GM12878 (cell line): ENCODE results near the gene GPR4. TPM values are rescaled to one million over a fixed set of nuclear protein-coding genes. Genes with fewer than 3 reads are reported as not detected.
A peak's percentile ranks its signal among the peaks of the same experiment; 100 is the strongest.

Source experiments
- ATAC-seq: fragments of 200-7000 bp; cut with Tn5 transposase; 3 replicates; pipeline ENCODE4 v1.9.1; 2020; ENCODE audit warnings: mild to moderate bottlenecking, moderate library complexity
- BruUV-seq: library from RNA; stranded (reverse); fragments of 400-500 nt; replicated peaks from 2 replicates; lab custom pipeline; 2021; lab: Mats Ljungman, UMichigan
- CTCF ChIA-PET: fragments of 300-600 bp; sonication (Branson Sonifier 250); formaldehyde crosslinking; extraction: SDS; loops from one replicate; lab custom pipeline; 2021; ENCODE audit warnings: inconsistent platforms; lab: Yijun Ruan, JAX
- POLR2A ChIA-PET: fragments of 350-600 bp; formaldehyde crosslinking; extraction: SDS; loops from one replicate; lab custom pipeline; 2021; ENCODE audit warnings: inconsistent platforms; lab: Charles Lee
- RAD21 ChIA-PET: fragments of 300-600 bp; sonication (Branson Sonifier 250); formaldehyde crosslinking; loops from one replicate; lab custom pipeline; 2023; ENCODE audit warnings: antibody characterized with exemption; ENCODE audit not compliant: unreplicated experiment; lab: Charles Lee
- SMC1A ChIA-PET: fragments of 300-600 bp; sonication (Branson Sonifier 250); formaldehyde crosslinking; loops from one replicate; lab custom pipeline; 2023; ENCODE audit not compliant: unreplicated experiment, uncharacterized antibody; lab: Charles Lee
- DNase-seq: peaks from one replicate; pipeline ENCODE4 v3.0.0-alpha.2; 2011; ENCODE audit warnings: low read depth, low spot score
- FAIRE-seq: peaks from 3 replicates; lab custom pipeline; 2011; peaks lifted over from hg19 to GRCh38; lab: Jason Lieb, UNC
- H2AFZ ChIP-seq: 2 replicates; pipeline ENCODE4 v1.6.0; 2011; ENCODE audit warnings: low read depth, low read length, control low read depth; ENCODE audit not compliant: control insufficient read depth
- H3K27ac ChIP-seq: 2 replicates; pipeline ENCODE4 v1.5.1; 2011; ENCODE audit warnings: control low read depth; ENCODE audit not compliant: control insufficient read depth, insufficient read depth
- H3K27me3 ChIP-seq, 2 experiments: replicated peaks in 1 of 2; 2 replicates each; pipeline versions ENCODE4 v1.6.0 to v1.6.1; 2011; ENCODE audit warnings: low read length in 1 of 2; ENCODE audit not compliant: control insufficient read depth in 2 of 2, insufficient read depth in 2 of 2
- H3K36me3 ChIP-seq, 2 experiments: 2 replicates each; pipeline ENCODE4 v1.5.1; 2011; ENCODE audit warnings: low read length in 1 of 2; ENCODE audit not compliant: control insufficient read depth in 2 of 2, insufficient read depth in 2 of 2
- H3K4me1 ChIP-seq: 2 replicates; pipeline ENCODE4 v1.6.1; 2011; ENCODE audit warnings: mild to moderate bottlenecking, low read length, moderate library complexity, mixed read lengths; ENCODE audit not compliant: control insufficient read depth, insufficient read depth
- H3K4me2 ChIP-seq: 2 replicates; pipeline ENCODE4 v1.6.0; 2011; ENCODE audit warnings: control low read depth; ENCODE audit not compliant: control insufficient read depth, insufficient read depth
- H3K4me3 ChIP-seq: fragments of 200-600 bp; sonication (generic); 2 replicates; pipeline ENCODE4 v1.5.1; 2016
- H3K79me2 ChIP-seq: 2 replicates; pipeline ENCODE4 v1.6.0; 2011; ENCODE audit warnings: low read length; ENCODE audit not compliant: control insufficient read depth, insufficient read depth
- H3K9ac ChIP-seq: 2 replicates; pipeline ENCODE4 v1.8.0; 2011; ENCODE audit warnings: low read length, control low read depth, mixed read lengths; ENCODE audit not compliant: control insufficient read depth, insufficient read depth
- H3K9me3 ChIP-seq: replicated peaks from 3 replicates; pipeline ENCODE4 v1.5.1; 2011; ENCODE audit warnings: mild to moderate bottlenecking, low read length; ENCODE audit not compliant: control insufficient read depth, insufficient read depth
- H4K20me1 ChIP-seq: 2 replicates; pipeline ENCODE4 v1.6.0; 2011; ENCODE audit not compliant: control insufficient read depth, insufficient read depth
- ASH2L ChIP-seq: fragments of 300-600, 200-600 bp; sonication (generic); IDR thresholded peaks from 2 replicates; pipeline ENCODE4 v1.6.1; 2017; ENCODE audit warnings: low read depth, mild to moderate bottlenecking, borderline replicate concordance
- CEBPB ChIP-seq, 2 experiments: fragments of 150-350 bp in 1 of 2; IDR thresholded peaks; 2 replicates each; pipeline ENCODE4 v1.6.1; 2012 to 2014; ENCODE audit warnings: low read depth in 2 of 2, low read length in 2 of 2, borderline replicate concordance in 1 of 2, inconsistent platforms in 1 of 2
- GABPA ChIP-seq: IDR thresholded peaks from 2 replicates; pipeline ENCODE4 v1.6.1; 2014; ENCODE audit warnings: antibody characterized with exemption, low read depth, mild to moderate bottlenecking, inconsistent platforms
- GATAD2B ChIP-seq: fragments of 450-650 bp; conservative IDR thresholded peaks from 2 replicates; pipeline ENCODE4 v1.6.1; 2017; ENCODE audit warnings: low read depth, mild to moderate bottlenecking, moderate library complexity
- KDM1A ChIP-seq: fragments of 200-600 bp; sonication (generic); IDR thresholded peaks from 2 replicates; pipeline ENCODE4 v1.6.1; 2016; ENCODE audit warnings: borderline replicate concordance
- RUNX3 ChIP-seq: IDR thresholded peaks from 2 replicates; pipeline ENCODE4 v1.6.1; 2012; ENCODE audit warnings: low read length, inconsistent platforms
- TARDBP ChIP-seq: IDR thresholded peaks from 2 replicates; pipeline ENCODE4 v1.6.1; 2016; ENCODE audit warnings: borderline replicate concordance
- WGBS: methylation state at CpG from one replicate; pipeline ENCODE4 v1.1.6; 2016; ENCODE audit warnings: low lambda C conversion rate; ENCODE audit not compliant: insufficient replicate concordance, insufficient coverage; ENCODE audit errors: missing lambda C conversion rate; 5-methylcytosine and 5-hydroxymethylcytosine counted together
- in situ Hi-C: fragments of 300-500 bp; cut with MboI; formaldehyde crosslinking; loops from 9 replicates; pipeline ENCODE4 v1.14.3; 2018; ENCODE audit warnings: mixed read lengths
- intact Hi-C: fragments of 100-400 bp; cut with micrococcal nuclease; formaldehyde crosslinking; loops from one replicate; pipeline ENCODE4 v1.14.2; 2022; ENCODE audit not compliant: unreplicated experiment
- polyA plus RNA-seq, 11 experiments: library from polyadenylated mRNA; depleted of rRNA in 4 of 11; unstranded in 6 of 11; stranded (reverse) in 5 of 11; fragments of >200 nt; fragmentation: Nextera tagmentation in 4 of 11; fragmentation: Illumina TruSeq in 1 of 11; extraction: Ambion mirVana in 4 of 11; extraction: Trizol in 1 of 11; gene quantifications; 1 replicate in 1 of 11; 2 replicates in 10 of 11; pipeline versions ENCODE4 v1.2.1 to v1.2.3, GENCODE V29; 2011 to 2016; ENCODE audit warnings: inconsistent platforms in 2 of 11, missing spikeins in 2 of 11, low read depth in 1 of 11
- total RNA-seq, 4 experiments: library from RNA; depleted of rRNA in 3 of 4; stranded (reverse); fragments of >200 nt in 3 of 4; fragmentation: Illumina TruSeq in 1 of 4; extraction: Trizol in 1 of 4; gene quantifications; 2 replicates each; pipeline versions ENCODE4 v1.2.1 to v1.2.3, GENCODE V29; 2013 to 2021
- TF ChIP-seq, protein P1 (sequence below), 3 experiments: IDR thresholded peaks in 2 of 3; conservative IDR thresholded peaks in 1 of 3; 2 replicates each; pipeline ENCODE4 v1.5.1; 2011; ENCODE audit warnings: low read depth in 3 of 3, low read length in 3 of 3, mild to moderate bottlenecking in 3 of 3, control low read depth in 2 of 3, moderate library complexity in 2 of 3, inconsistent platforms in 1 of 3, mixed read lengths in 1 of 3; ENCODE audit not compliant: control insufficient read depth in 2 of 3, insufficient read depth in 1 of 3; ENCODE audit errors: extremely low read depth in 1 of 3
- TF ChIP-seq, protein P2 (sequence below): fragments of 150-350 bp; IDR thresholded peaks from 2 replicates; pipeline ENCODE4 v1.6.1; 2014; ENCODE audit warnings: mild to moderate bottlenecking, low read depth, low read length
- TF ChIP-seq, protein P3 (sequence below): fragments of 450-650 bp; IDR thresholded peaks from 2 replicates; pipeline ENCODE4 v1.6.1; 2017; ENCODE audit warnings: mild to moderate bottlenecking

GPR4 gene
- total and polyA plus RNA-seq, 10 of the 15 experiments (the other 5 are each of a cell fraction or from before 2014, with no cell fraction given) = not detected

DNA sequence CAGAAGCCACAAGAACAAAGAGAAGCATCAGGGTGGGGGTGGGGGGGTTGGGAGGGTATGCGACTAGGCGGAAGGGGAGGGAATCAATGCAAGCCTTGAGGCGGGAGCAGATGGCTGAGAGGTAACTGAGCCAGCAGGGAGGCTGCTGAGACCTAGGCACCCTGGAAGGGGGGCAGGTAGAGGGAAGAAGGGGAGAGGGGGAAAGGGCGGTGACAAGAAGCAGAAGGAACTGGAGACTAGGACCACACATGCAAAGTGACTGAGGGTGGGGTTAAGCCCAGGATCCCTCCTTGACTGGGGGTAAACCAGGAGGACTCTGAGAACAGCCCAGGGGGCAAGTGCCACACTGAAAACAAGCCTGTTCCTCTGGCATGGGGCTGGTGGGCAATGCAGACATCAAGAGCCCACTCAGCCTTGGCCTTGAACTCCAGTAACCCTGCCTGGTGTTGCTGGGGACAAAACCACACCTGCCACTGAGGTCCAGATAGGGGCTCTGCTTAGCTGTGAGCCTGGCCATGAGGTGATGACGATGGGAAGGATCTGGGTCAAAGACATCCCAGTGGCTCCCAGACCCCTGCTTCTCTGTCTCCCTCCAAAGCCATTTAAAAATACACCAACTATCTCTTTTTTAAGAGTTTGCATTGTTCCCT lies 37.8 kb downstream of the GPR4 start:
- TF ChIP-seq RUNX3 = peak; percentile 37; the same call in 1 of the 2 replicates
- TF ChIP-seq, protein P1, sequence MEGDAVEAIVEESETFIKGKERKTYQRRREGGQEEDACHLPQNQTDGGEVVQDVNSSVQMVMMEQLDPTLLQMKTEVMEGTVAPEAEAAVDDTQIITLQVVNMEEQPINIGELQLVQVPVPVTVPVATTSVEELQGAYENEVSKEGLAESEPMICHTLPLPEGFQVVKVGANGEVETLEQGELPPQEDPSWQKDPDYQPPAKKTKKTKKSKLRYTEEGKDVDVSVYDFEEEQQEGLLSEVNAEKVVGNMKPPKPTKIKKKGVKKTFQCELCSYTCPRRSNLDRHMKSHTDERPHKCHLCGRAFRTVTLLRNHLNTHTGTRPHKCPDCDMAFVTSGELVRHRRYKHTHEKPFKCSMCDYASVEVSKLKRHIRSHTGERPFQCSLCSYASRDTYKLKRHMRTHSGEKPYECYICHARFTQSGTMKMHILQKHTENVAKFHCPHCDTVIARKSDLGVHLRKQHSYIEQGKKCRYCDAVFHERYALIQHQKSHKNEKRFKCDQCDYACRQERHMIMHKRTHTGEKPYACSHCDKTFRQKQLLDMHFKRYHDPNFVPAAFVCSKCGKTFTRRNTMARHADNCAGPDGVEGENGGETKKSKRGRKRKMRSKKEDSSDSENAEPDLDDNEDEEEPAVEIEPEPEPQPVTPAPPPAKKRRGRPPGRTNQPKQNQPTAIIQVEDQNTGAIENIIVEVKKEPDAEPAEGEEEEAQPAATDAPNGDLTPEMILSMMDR (IDR thresholded peaks at IDR 0.05 in 2 of 3, conservative IDR thresholded peaks at IDR 0.05 in 1 of 3; ENCODE audit: control insufficient read depth in 2 of 3, extremely low read depth in 1 of 3, insufficient read depth in 1 of 3, low read depth in 3 of 3, low read length in 3 of 3) = no peak
- TF ChIP-seq, all 136 proteins: peak for 1
- Histone ChIP-seq H3K9me3 (no peaks in the 10 kb centered on the region), H2AFZ (no peak overlapping the region; the same call in 1 of the 2 replicates), H3K4me1 (peaks cover 25% of the 10 kb centered on the region), H3K36me3 (peaks cover 2 to 3% of the 10 kb centered on the region in 2 experiments; a peak in 2 of 4 replicates), H3K4me3 (no peak overlapping the region; the same call in 1 of the 2 replicates), H3K27me3 (no peaks in the 10 kb centered on the region), H3K79me2 (peaks cover 11% of the 10 kb centered on the region), H3K27ac (peak overlapping the region; percentile 36), H3K4me2 (peak overlapping the region; percentile 21; the same call in 1 of the 2 replicates), H3K9ac (no peak overlapping the region), H4K20me1 (no peaks in the 10 kb centered on the region)
- ChIA-PET POLR2A (interaction anchor here (0.6 to 1.9 kb wide), 2 partner anchors 19 to 83 kb away, joined by 3 to 4 read pairs; no protein-coding TSS in a partner anchor), SMC1A (interaction anchor here (0.6 kb wide), 1 partner anchor 128 kb away, joined by 3 read pairs; the partner anchor contains the start of gene QPCTL), RAD21 (no interaction called here), CTCF (interaction anchor here (0.7 to 1.2 kb wide), 2 partner anchors 74 to 79 kb away, joined by 3 read pairs; no protein-coding TSS in a partner anchor)
- BruUV-seq = no TSS peak
- intact Hi-C loops = loop anchor here (5.0 kb wide), 1 partner anchor 42 kb away; no protein-coding TSS in a partner anchor
- no peak for FAIRE-seq
- peak; percentile 49 for ATAC-seq
- no peak for DNase-seq
- 69% methylated on average over 5 of the region's 5 CpGs for WGBS
- in situ Hi-C loops = no loop called here

DNA sequence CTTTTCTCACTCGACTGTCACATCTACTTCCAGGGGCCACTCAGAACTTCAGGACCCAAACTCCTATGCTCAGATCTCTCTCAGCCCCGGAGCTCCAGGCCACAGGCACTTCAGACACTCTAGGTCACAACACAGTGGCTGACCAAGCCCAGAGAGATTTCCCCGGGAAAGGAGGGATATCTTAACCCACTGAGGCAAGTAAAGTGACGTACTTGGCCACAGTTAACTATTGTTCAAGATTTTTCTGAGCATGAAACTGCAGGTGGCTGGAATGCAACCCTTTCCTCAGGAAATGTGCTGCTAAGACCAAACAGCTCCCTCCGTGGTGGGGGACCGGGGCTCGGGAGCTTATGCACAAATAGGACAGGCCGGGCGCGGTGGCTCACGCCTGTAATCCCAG lies 41.3 kb downstream of the GPR4 start:
- H3K9me3 ChIP-seq = no peaks in the 10 kb centered on the region
- no peaks in the 10 kb centered on the region for H4K20me1 ChIP-seq
- peaks cover 3 to 6% of the 10 kb centered on the region in 2 experiments; a peak in 3 of 4 replicates for H3K36me3 ChIP-seq
- intact Hi-C loops (loop anchor here (5.0 kb wide), 1 partner anchor 38 kb away; no protein-coding TSS in a partner anchor), in situ Hi-C loops (no loop called here)
- ChIA-PET CTCF (interaction anchor here (0.6 to 1.4 kb wide), 2 partner anchors 23 to 85 kb away, joined by 4 read pairs; no protein-coding TSS in a partner anchor), POLR2A (no interaction called here), RAD21 (no interaction called here), SMC1A (no interaction called here)
- BruUV-seq = no TSS peak
- DNase-seq = no peak
- no peak overlapping the region for H3K9ac ChIP-seq
- H3K4me2 ChIP-seq = no peak overlapping the region
- WGBS = 96% methylated on average over 11 of the region's 11 CpGs
- no peak overlapping the region for H3K4me3 ChIP-seq
- no peak overlapping the region for H3K27ac ChIP-seq
- H2AFZ ChIP-seq = no peak overlapping the region
- no peak for FAIRE-seq
- H3K4me1 ChIP-seq = peaks cover 25% of the 10 kb centered on the region
- peaks cover 9% of the 10 kb centered on the region for H3K79me2 ChIP-seq
- no peaks in the 10 kb centered on the region for H3K27me3 ChIP-seq
- no peak for ATAC-seq
- TF ChIP-seq, protein P2, sequence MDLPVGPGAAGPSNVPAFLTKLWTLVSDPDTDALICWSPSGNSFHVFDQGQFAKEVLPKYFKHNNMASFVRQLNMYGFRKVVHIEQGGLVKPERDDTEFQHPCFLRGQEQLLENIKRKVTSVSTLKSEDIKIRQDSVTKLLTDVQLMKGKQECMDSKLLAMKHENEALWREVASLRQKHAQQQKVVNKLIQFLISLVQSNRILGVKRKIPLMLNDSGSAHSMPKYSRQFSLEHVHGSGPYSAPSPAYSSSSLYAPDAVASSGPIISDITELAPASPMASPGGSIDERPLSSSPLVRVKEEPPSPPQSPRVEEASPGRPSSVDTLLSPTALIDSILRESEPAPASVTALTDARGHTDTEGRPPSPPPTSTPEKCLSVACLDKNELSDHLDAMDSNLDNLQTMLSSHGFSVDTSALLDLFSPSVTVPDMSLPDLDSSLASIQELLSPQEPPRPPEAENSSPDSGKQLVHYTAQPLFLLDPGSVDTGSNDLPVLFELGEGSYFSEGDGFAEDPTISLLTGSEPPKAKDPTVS = no peak
- TF ChIP-seq GABPA = no peak
- TF ChIP-seq TARDBP = no peak
- no peak for TF ChIP-seq KDM1A
- no peak for TF ChIP-seq CEBPB (IDR thresholded peaks at IDR 0.05; ENCODE audit: borderline replicate concordance in 1 of 2, low read depth in 2 of 2, low read length in 2 of 2)
- TF ChIP-seq GATAD2B = no peak
- no peak for TF ChIP-seq ASH2L
- TF ChIP-seq, protein P3, sequence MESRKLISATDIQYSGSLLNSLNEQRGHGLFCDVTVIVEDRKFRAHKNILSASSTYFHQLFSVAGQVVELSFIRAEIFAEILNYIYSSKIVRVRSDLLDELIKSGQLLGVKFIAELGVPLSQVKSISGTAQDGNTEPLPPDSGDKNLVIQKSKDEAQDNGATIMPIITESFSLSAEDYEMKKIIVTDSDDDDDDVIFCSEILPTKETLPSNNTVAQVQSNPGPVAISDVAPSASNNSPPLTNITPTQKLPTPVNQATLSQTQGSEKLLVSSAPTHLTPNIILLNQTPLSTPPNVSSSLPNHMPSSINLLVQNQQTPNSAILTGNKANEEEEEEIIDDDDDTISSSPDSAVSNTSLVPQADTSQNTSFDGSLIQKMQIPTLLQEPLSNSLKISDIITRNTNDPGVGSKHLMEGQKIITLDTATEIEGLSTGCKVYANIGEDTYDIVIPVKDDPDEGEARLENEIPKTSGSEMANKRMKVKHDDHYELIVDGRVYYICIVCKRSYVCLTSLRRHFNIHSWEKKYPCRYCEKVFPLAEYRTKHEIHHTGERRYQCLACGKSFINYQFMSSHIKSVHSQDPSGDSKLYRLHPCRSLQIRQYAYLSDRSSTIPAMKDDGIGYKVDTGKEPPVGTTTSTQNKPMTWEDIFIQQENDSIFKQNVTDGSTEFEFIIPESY = no peak
